Colonic mucosa (tissue), 4 donors: ENCODE data around the gene GPN3. TPM values are rescaled to one million over a fixed set of nuclear protein-coding genes. Genes with fewer than 3 reads are reported as not detected.

Experiments
- DNase-seq: peaks from one replicate; pipeline ENCODE4 v3.0.0-alpha.2; 2020
- H3K27ac ChIP-seq: fragments of 200-600 bp; one replicate; pipeline ENCODE4 v1.8.0; 2021
- H3K27me3 ChIP-seq: fragments of 200-600 bp; one replicate; pipeline ENCODE4 v1.8.0; 2021
- H3K36me3 ChIP-seq: fragments of 200-600 bp; one replicate; pipeline ENCODE4 v1.8.0; 2021
- H3K4me1 ChIP-seq: fragments of 200-600 bp; one replicate; pipeline ENCODE4 v1.8.0; 2021; ENCODE audit warnings: mild to moderate bottlenecking
- H3K4me3 ChIP-seq: fragments of 200-600 bp; one replicate; pipeline ENCODE4 v1.8.0; 2021
- H3K9ac ChIP-seq, 2 donors: one replicate each; pipeline ENCODE4 v1.7.0; 2013; ENCODE audit warnings: control low read depth in 2 of 2, low read depth in 2 of 2, low read length in 2 of 2
- H3K9me3 ChIP-seq: fragments of 200-600 bp; one replicate; pipeline ENCODE4 v1.8.0; 2021
- CTCF ChIP-seq: fragments of 200-600 bp; IDR thresholded peaks from one replicate; pipeline ENCODE4 v1.8.0; 2022; ENCODE audit warnings: antibody characterized with exemption, mild to moderate bottlenecking
- intact Hi-C: fragments of 100-400 bp; cut with DNase I; formaldehyde crosslinking; loops from one replicate; pipeline ENCODE4 v1.14.1; 2022
- total RNA-seq, 2 donors: library from RNA; stranded (reverse); fragmentation: NEBNext Ultra II Directional in 1 of 2; extraction: Animal tissue kit (Norgen Biotek cat#: 25700) in 1 of 2; gene quantifications; one replicate each; pipeline ENCODE4 v1.2.1, GENCODE V29; 2021
- donor health status: healthy.
- donor health status: DM: no; HTN: no; CAD: no.
- donor health status: DM: no; HTN: no; CAD: no.

Gene GPN3
- 10 to 100 TPM; 10.9 to 21.8 TPM for total RNA-seq

GRCh38 chr12:110468214-110469048, at the start of gene GPN3, which contains the start of gene FAM216A:
Gene GPN3 (minus strand): TSS chr12:110468257. CDS start chr12:110468203, 54 bp downstream.
Gene FAM216A (plus strand): TSS chr12:110468845. CDS start chr12:110468876, 31 bp downstream.
- peak within 1 kb of the TSS; percentile 84 for H3K27ac ChIP-seq
- H3K4me3 ChIP-seq = peak within 1 kb of the TSS; percentile 68
- peaks cover 7% of the 10 kb centered on the region for H3K4me1 ChIP-seq
- intact Hi-C loops = loop anchor here (5.0 to 10.0 kb wide), 2 partner anchors 134 to 356 kb away; no protein-coding TSS in a partner anchor
- no peaks in the 10 kb centered on the region for H3K27me3 ChIP-seq
- DNase-seq = peak; percentile 99
- peak within 1 kb of the TSS; percentile 83 to 90 for H3K9ac ChIP-seq
- no peaks in the 10 kb centered on the region for H3K9me3 ChIP-seq
- H3K36me3 ChIP-seq = no peaks in the 10 kb centered on the region
- no peak for TF ChIP-seq CTCF

GRCh38 chr12:110516995-110517394, 48.9 kb upstream of the GPN3 start:
- no peak overlapping the region for H3K4me3 ChIP-seq

DNA sequence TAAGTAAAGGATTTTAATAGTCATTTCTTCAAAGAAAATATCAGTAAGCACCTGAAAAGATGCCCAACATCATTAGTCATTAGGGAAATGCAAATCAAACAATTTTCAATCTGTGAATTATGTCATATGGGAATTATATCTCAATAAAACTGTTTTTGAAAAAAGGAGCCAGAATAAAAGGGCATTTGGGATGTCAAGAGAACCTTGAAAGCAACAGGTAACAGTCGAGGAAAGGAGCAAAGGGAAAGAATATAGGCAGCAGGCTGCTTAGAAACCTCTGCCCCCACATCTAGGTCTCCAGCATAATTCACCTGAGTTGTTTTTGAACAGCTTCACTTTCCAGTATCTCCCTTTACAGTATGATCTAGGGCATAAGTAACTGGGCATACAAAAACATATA, 46.3 kb upstream of the GPN3 start:
- no peak for DNase-seq
- intact Hi-C loops = loop anchor here (10.0 kb wide), 1 partner anchor 180 kb away; no protein-coding TSS in a partner anchor
- no peaks in the 10 kb centered on the region for H3K36me3 ChIP-seq
- H3K4me1 ChIP-seq = no peaks in the 10 kb centered on the region
- H3K27me3 ChIP-seq = no peaks in the 10 kb centered on the region
- no peaks in the 10 kb centered on the region for H3K9me3 ChIP-seq
- H3K4me3 ChIP-seq = no peak overlapping the region
- no peak overlapping the region for H3K27ac ChIP-seq
- no peak overlapping the region for H3K9ac ChIP-seq
- no peak for TF ChIP-seq CTCF

More at GRCh38 chr12:110516995-110517394, 48.9 kb upstream of the GPN3 start:
- DNase-seq = no peak
- H3K27ac ChIP-seq = no peak overlapping the region
- no peaks in the 10 kb centered on the region for H3K36me3 ChIP-seq
- no peaks in the 10 kb centered on the region for H3K27me3 ChIP-seq
- H3K4me1 ChIP-seq = no peaks in the 10 kb centered on the region
- no peak for TF ChIP-seq CTCF
- H3K9me3 ChIP-seq = no peaks in the 10 kb centered on the region
- intact Hi-C loops = loop anchor here (10.0 kb wide), 1 partner anchor 178 kb away; no protein-coding TSS in a partner anchor
- H3K9ac ChIP-seq = no peak overlapping the region

GRCh38 chr12:110513842-110514241, 45.8 kb upstream of the GPN3 start:
- Histone ChIP-seq H3K9me3 (no peaks in the 10 kb centered on the region), H3K4me1 (no peaks in the 10 kb centered on the region), H3K27me3 (no peaks in the 10 kb centered on the region), H3K4me3 (no peak overlapping the region), H3K27ac (no peak overlapping the region), H3K36me3 (no peaks in the 10 kb centered on the region), H3K9ac (no peak overlapping the region)
- TF ChIP-seq CTCF = no peak
- DNase-seq = no peak
- intact Hi-C loops = loop anchor here (10.0 kb wide), 1 partner anchor 181 kb away; no protein-coding TSS in a partner anchor

DNA sequence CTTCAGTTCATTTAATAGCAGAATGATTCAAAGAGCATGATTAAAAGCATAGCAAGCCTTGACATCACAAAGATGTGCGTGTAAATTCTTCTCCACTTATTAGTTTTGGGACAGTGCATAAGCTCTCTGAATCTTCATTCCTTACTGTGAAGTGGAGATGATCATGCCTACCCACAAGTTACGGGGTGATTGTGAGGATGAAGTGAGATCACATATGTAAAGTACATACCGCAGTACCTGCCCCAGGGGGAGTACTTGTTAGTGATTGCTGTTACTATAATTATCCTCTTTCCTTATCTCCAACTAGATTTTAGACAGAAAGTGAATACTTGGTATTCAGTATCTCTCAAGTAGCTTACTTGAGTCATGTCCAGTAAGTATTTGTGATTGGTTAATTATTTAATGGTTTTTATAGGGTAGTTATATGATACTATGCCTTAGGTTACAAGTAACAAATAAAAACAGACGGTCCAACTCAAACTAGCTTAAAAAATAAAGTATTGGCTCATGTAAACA, 40.1 kb upstream of the GPN3 start:
- no peaks in the 10 kb centered on the region for H3K36me3 ChIP-seq
- H3K9me3 ChIP-seq = no peaks in the 10 kb centered on the region
- H3K27me3 ChIP-seq = no peaks in the 10 kb centered on the region
- TF ChIP-seq CTCF = no peak
- no peak for DNase-seq
- H3K4me3 ChIP-seq = no peak overlapping the region
- H3K27ac ChIP-seq = no peak overlapping the region
- intact Hi-C loops = no loop called here
- no peaks in the 10 kb centered on the region for H3K4me1 ChIP-seq
- H3K9ac ChIP-seq = no peak overlapping the region
